GM15510 (cell line): Measurements from ENCODE around the gene BMPR1B.

Experiments
- POLR2A ChIP-seq: IDR thresholded peaks from 3 replicates; pipeline ENCODE4 v1.6.1; 2011; ENCODE audit warnings: borderline replicate concordance; ENCODE audit not compliant: insufficient read length; ENCODE audit errors: extremely low read depth

Gene BMPR1B

DNA sequence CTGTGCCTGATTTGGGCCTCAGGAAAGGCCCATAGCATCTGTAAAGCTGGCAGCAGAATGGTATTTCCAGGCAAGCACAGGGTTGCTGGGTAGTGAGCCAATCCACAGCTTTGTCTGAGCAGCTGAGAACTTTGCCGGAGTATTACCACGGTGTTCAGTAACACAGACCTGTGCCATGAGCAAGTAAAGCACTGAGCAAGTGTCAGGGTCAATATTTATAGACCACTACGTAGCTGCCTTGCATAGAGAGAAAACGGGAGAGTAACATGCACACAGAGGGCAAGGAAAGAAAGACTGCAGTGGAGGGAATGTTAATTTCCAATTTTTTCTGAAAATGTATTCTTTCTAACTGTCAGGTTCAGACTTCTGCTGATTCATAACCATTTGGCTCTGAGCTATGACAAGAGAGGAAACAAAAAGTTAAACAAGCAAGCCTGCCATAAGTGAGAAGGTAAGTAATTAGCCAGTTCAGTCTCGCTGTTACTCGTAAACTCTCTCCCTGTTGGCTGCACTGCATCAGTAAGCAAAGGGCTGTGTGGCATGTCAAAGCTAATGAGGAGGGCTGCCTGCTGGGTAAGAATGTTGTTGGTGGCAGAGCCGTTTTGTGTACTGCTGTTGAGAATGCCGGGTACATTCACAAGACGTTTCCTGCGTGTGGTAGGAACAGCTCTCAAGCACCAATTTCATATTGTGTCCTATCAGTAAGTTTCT, 238.1 kb downstream of the BMPR1B start:
- TF ChIP-seq POLR2A, result no peak

DNA sequence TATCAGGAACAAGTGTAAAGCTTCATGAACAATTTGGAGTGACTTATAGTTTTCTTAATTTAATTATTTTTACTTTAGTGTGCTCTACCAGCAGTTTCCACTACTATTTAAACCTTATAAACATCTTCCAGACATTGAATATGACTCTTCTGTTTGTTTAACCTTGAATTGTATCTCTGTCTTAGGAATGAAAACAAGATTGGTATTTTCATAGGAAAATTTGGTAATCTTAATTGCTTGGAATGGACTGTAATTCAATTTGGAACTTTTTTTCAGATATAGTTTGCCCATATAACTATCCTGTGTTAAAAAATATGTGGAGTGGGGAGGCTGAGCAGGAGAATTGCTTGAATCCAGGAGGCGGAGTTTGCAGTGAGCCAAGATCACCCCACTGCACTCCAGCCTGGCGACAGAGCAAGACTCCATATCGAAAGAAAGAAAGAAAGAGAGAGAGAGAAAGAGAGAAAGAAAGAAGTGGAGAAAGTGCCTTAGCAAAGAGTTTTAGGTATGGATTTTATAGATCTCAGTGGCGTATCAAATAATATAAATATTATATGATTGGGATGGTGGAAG, 242.4 kb downstream of the BMPR1B start:
- TF ChIP-seq POLR2A, result no peak

DNA sequence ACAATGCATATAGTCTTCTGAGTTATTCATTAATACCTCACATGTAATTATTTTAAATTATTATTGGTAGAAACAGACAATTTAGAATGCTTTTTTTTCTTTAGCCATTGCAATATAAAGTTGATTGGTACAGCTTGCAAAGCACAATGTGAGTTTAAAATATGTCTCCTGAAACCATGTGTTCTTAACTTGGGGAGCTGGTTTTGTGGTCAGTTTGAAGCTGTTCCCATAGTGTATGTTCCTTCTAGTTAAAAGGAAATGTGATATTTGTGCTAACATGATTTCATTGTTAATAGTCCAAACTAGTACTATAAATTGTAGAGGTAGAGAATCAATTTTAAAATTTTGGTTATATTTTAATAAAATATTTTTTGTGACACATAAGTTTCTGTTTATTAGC, 247.2 kb downstream of the BMPR1B start:
- no peak for TF ChIP-seq POLR2A

DNA sequence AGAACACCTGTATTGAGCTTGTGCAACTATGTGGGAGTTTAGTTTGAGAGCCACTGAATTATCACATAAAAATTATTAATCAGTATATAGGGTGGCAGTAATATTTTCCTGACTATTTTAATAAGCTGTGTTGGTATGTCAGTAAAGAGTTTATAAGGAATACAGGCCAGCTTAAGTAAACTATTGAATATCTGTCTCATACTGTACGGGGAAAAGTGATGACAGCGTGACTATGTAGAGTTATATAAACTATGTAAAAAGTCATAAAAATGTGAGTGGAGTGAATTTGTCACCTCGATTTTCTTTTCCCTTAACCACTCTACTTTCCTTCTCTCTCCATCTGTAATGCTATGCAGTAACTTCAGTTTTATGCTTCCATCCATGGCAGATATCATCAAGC, 250.2 kb downstream of the BMPR1B start:
- no peak for TF ChIP-seq POLR2A

DNA sequence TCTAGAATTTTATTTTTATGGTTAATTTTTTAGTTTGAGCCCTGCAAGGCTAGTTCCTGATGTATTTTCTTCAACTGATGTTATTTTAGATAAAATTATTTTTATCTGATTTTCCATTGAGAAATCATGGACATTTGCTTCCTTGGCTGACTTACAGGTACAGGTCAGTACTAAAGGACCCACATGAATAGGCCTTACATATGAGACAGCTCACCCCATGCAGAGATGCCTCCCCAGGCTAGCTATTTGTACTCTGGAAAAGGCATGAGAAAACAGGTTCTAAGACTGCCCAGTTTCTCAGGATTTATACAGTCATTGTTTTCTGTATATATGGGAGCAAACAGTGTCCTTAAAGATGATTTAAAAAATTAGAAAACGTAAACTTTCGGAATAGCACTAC, 255.5 kb downstream of the BMPR1B start:
- TF ChIP-seq POLR2A, result no peak

DNA sequence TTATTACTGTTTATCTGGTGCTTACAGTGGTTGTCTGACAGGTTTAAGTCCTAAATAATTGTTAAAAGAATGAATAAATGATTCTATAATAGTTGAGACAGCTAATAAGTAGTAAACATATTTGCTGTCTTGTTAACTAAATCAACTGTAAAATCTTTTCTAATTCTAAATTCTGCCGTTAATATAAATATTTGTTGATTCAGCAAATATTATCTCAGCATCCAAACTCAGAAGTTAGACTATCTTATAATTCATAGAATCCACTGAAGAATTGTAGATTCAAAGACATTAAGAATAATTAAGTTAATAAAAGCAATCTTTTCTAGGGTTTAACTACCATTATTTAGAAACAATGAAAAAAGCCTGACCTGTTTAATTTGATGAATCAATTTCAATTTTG, 256.3 kb downstream of the BMPR1B start:
- TF ChIP-seq POLR2A, result no peak

DNA sequence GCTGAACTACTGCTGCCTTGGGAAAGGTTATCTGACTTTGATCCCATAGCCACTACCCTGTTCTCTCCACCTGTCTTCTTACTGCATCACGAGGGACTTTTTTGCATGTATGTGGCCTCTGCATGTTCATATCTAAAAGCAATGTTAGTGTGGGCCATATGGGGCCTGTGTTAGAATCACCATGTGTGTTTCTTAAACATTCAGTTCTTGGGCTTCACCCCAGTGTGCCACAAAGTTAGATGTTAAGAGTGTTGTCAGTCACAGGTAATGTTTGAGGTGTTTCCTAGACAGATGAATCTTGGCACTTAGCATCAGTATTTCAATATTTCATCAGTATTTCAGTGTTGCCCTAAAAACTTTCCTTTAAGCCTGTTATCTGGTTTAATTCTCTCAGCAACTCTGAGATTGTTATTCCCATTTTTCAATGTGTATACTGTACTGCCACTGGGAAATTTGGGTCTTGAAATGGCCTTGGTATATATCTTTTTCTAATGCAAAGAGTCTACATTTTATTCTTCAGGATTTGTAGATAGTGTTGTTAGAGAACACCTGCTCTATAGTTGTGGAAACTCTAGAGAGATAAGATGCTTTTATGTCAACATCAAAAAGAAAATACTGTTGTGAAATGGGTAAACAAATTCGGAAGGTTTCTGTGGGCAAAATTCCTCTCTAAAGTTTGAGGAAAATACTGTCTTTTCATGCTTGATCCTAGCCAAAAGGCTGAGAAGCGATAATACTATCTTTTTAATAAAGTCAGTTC, 259.7 kb downstream of the BMPR1B start:
- no peak for TF ChIP-seq POLR2A

DNA sequence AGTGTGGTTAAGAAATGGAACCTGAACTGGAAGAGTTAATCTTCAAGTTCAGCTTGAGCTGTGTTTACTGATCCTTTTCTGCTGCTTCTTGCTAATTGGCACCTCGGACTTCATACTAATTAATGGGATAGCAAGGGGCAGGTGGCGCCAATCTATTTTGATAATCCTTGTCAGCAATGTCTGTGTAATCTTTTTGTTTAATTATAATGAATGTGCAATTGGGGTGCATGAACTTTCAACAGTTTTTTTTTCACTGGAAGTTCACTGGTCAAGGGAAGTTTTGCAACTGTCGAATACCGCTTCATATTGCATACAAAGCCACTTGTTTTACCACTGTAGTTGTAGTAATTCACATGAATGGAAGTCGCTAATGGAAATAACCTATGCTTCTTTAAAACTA, 261.0 kb downstream of the BMPR1B start:
- TF ChIP-seq POLR2A, result no peak

DNA sequence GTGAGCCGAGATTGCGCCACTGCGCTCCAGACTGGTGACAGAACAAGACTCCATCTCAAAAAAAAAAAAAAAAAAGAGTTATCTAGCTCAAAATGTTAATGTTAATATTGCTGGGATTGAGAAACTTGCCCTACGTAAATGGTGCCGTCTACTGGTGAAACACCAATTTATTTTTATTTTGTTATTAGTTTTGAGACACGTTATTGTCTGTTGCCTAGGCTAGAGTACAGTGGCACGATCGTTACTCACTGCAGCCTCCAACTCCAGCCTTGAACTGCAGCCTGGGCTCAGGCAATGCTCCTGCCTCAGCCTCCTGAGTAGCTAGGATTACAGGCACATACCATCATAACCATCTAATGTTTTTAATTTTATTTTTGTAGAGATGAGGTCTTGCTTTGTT, 262.8 kb downstream of the BMPR1B start:
- TF ChIP-seq POLR2A, result no peak

DNA sequence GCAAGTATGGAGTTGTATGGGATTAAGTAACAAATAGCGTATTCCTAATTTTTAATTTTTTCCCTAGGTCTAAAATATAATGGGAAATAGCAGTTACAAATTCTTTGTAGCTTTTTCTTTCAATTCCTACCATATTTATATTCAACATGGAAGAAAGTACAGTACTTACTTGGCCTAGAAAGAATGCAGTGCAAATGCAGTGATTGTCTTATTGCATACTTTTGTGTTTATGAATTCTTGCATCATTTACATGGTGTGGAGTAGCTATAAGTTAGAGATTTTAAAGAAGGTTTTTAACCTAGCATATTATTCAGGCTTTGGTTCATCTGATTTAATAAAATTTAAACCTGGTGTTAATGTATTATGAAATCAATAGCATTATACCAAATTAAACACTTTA, 263.3 kb downstream of the BMPR1B start:
- TF ChIP-seq POLR2A, result no peak

DNA sequence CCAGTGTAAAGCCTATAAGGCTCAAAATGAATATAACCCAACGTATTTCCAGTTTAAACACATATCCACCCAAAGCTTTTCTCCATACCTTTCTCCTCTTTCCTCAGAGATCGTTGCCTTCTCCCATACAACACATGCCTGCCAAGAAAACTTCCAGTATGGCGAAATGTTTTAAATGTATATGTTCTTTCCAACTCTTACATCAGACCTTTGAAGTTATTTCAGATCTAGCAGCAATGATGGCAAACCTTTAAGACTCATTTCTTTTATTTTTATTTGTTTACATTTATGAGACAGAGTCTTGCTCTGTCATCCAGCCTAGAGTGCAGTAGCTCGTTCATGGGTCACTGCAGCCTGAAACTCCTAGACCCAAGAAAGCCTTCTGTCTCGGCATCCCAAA, 265.4 kb downstream of the BMPR1B start:
- TF ChIP-seq POLR2A, result no peak

DNA sequence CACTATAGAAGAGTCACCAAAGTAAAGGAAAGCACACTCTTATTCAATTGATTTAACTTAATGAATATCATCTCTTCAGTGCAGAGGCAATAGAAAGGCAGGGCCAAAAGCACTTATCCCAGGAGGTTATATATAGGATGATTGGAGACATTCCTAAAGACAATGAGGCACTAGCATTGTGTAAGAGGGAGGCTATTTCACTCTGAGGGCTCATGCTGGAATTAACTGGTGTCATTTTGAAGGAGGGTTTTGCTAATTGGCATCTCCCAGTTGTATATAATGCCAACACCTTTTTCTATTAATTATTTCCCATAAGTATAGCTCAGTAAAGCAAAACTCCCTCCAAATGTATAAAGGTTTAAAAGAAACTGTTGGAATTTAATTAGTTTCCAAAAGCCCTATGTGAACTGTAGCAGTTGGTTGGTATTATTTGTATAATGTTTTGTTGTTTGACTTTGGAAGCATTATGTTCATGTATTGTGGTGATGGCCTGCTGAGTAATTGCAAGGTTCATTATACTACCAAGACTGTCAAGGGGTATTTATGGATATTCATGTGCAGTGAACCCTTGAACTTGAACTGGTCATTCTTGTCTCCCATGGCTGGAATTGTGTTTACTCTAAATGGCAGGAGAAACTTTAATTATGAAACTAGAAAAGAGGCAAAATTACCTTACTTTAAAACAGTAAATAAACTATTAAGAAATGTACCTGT, 270.3 kb downstream of the BMPR1B start:
- TF ChIP-seq POLR2A, result no peak

DNA sequence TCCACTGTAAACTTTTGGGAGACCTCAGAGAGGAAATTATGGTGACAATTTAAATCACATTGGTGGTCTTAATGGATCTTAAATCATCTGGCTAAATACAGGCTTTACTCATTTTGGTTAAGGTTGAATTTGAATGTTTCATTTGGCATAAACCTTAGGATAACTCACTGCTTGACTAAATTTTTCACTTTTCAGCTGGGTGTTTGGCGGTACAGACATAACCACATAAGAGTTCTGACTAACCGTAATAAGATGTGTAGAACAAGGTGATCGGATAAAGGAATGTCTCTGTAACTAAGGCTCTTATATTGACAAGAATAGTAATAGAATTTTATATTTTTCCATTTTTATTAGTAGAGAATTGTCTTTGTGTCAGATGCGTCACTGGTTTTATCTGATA, 281.0 kb downstream of the BMPR1B start:
- TF ChIP-seq POLR2A, result no peak

DNA sequence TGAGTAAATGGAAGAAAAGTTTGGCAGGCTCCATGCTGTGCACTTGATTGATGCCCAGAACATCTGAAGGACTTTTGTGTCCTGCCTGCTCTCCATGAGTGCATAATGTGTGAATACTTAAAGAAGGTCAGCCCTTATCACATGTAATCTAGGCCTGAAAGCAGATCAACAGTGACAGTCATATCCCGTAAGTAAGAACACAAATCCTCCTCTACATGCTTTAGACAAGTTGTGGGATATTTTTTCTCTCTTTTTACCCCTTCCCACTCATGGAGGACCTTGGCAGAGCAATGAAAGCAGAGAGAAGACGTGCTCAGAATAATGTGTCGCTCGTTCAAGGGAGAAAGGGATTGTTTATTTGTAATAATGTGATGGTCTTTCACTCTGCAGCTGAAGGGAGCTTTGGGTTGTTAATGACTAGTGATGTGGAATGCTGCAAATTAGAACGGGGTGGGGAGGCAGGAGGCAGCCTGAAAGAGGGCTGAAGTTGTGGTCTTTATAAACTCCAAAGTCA, 286.6 kb downstream of the BMPR1B start:
- no peak for TF ChIP-seq POLR2A

DNA sequence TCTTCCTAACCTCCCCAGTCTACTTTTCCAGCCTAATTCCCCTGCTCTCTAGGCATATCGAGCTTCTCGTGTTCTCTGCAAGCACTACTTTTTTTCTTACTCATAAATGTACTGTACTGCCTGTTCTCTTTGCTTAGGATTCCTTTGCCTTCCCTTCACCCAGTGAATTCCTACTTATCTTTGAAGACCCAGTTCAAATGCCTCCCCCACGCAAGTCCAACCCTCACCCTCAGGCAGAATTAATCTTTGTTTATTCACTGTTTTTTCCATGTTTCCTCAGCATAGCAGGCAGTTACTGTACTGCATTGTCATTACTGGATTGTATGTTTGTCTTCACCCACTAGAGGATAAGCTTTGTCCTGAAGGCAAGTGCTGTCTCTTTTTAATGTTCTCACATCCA, 287.7 kb downstream of the BMPR1B start:
- no peak for TF ChIP-seq POLR2A

DNA sequence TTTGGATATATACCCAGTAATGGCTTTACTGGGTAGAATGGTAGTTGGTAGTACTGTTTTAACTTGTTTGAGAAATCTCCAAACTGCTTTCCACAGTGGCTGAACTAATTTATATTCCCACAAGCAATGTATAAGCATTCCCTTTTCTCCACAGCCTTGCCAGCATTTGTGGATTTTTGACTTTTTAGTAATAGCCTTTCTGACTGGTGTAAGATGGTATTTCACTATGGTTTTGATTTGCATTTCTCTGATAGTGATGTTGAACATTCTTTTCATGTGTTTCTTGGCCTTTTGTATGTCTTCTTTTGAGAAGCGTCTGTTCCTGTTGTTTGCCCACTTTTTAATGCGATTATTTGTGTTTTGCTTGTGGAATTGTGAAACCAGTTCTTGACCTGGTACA, 290.5 kb downstream of the BMPR1B start:
- no peak for TF ChIP-seq POLR2A

DNA sequence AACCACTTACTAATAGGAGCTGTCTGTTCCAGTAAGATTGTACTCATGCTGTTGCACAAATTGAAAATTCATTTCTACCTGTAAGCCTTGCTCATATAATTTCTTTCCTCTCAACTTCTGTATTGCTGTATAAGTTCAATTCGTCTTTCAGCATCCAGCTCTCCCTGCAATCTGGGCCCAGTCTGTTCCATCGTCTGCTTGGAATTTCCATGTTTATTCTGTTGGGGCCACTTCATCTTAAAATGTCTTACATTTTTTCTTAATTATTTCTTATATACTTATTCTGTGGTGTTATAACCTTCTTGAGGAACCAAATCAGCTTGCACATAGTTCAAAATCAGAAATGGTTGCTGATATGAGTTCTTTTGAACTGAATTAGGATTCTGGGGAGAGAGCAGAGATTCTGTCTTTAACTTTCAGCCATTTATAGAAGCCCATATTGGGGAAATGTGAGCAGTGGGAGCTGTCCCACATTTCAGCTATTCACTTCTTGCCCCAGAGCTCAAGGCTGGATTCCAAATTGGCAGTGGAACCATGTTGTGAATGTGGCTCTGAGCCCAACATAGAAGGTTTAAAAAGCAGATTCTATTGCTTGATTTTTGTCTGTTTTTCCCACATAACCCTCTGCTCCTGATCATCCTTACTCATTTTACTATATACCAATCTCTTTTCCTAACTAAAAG, 291.9 kb downstream of the BMPR1B start:
- no peak for TF ChIP-seq POLR2A
